ENCODE measurements around the gene BCL7B. TPM values are rescaled to one million over a fixed set of nuclear protein-coding genes. Genes with fewer than 3 reads are reported as not detected.

BCL7B gene
- total and polyA plus RNA-seq, 8 donors, result 9.0 to 105 (median 65.2) TPM

- 0 to 1% (median 0%) methylated on average over 32 to 71 of the region's 71 CpGs for WGBS, 5 donors
- intact Hi-C loops (cut with DNase I; ENCODE audit: low total_unique reads), result no loop called here
- TF ChIP-seq EP300 (IDR thresholded peaks at IDR 0.05) (peak; percentile 40), POLR2AphosphoS5 (IDR thresholded peaks at IDR 0.05) (peak; percentile 41 to 63 (median 62)), POLR2A (IDR thresholded peaks at IDR 0.05) (no peak)
- TF ChIP-seq, protein P1, sequence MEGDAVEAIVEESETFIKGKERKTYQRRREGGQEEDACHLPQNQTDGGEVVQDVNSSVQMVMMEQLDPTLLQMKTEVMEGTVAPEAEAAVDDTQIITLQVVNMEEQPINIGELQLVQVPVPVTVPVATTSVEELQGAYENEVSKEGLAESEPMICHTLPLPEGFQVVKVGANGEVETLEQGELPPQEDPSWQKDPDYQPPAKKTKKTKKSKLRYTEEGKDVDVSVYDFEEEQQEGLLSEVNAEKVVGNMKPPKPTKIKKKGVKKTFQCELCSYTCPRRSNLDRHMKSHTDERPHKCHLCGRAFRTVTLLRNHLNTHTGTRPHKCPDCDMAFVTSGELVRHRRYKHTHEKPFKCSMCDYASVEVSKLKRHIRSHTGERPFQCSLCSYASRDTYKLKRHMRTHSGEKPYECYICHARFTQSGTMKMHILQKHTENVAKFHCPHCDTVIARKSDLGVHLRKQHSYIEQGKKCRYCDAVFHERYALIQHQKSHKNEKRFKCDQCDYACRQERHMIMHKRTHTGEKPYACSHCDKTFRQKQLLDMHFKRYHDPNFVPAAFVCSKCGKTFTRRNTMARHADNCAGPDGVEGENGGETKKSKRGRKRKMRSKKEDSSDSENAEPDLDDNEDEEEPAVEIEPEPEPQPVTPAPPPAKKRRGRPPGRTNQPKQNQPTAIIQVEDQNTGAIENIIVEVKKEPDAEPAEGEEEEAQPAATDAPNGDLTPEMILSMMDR (IDR thresholded peaks at IDR 0.05), result peak in 2 of 7 experiments; percentile 31 to 43
Observed at GRCh38 chr7:73522105-73522872, 35.2 kb downstream of the BCL7B start, which contains the start of gene BAZ1B. Gene BAZ1B (minus strand): TSS chr7:73522293. CDS start chr7:73521933, 360 bp downstream.

DNA sequence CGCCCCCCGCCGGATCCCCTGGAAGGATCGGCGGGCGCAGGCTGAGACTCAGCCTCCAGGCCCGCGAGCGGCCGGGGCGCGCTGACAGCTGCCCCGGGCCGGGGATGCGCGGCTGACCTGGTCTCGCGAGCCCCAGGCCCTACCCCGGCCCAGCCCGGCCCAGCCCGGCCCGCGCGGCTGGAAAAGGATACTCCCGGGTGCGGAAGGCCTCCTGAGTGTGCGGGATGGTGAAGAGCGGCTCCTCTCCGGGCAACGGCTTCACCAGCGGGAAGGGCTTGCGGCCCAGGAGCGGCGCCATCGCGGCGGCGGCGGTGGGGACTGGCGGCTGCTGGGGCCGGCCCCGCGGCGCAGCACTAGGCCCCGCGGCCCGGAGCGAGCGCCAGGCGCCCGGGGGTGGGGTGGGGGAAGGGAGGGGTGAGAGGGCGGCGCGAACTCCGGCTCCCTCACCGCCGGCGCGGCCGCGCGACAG, 35.8 kb downstream of the BCL7B start:
- Histone ChIP-seq H3K27ac (peak overlapping the region; percentile 89 to 98 (median 93)), H3K4me1 (peaks cover 30 to 70% (median 42%) of the 10 kb centered on the region in 4 donors), H3K4me3 (peak overlapping the region; percentile 89 to 98 (median 95)), H3K27me3 (no peaks in the 10 kb centered on the region), H3K9me3 (no peaks in the 10 kb centered on the region), H3K36me3 (peaks cover 3 to 12% (median 7%) of the 10 kb centered on the region in 4 donors)
- DNase-seq, result peak in 1 of 2 donors; percentile 61
- 0 to 2% (median 0%) methylated on average over 6 to 62 of the region's 62 CpGs for WGBS, 5 donors
- intact Hi-C loops (cut with DNase I; ENCODE audit: low total_unique reads), result no loop called here
- TF ChIP-seq, protein P1 (IDR thresholded peaks at IDR 0.05), result no peak
- TF ChIP-seq POLR2AphosphoS5 (IDR thresholded peaks at IDR 0.05) (no peak), EP300 (IDR thresholded peaks at IDR 0.05) (no peak), POLR2A (IDR thresholded peaks at IDR 0.05) (no peak)

More at GRCh38 chr7:73522105-73522872, 35.2 kb downstream of the BCL7B start, which contains the start of gene BAZ1B:
- H3K36me3 ChIP-seq, result peaks cover 0 to 6% (median 1%) of the 10 kb centered on the region in 4 donors
- no peaks in the 10 kb centered on the region for H3K9me3 ChIP-seq
- H3K4me3 ChIP-seq, result peak within 1 kb of the TSS; percentile 89 to 98 (median 95)
- peak; percentile 97 to 99 for DNase-seq
- peaks cover 30 to 64% (median 39%) of the 10 kb centered on the region in 4 donors for H3K4me1 ChIP-seq
- no peaks in the 10 kb centered on the region for H3K27me3 ChIP-seq
- H3K27ac ChIP-seq, result peak within 1 kb of the TSS; percentile 89 to 98 (median 93)

DNA sequence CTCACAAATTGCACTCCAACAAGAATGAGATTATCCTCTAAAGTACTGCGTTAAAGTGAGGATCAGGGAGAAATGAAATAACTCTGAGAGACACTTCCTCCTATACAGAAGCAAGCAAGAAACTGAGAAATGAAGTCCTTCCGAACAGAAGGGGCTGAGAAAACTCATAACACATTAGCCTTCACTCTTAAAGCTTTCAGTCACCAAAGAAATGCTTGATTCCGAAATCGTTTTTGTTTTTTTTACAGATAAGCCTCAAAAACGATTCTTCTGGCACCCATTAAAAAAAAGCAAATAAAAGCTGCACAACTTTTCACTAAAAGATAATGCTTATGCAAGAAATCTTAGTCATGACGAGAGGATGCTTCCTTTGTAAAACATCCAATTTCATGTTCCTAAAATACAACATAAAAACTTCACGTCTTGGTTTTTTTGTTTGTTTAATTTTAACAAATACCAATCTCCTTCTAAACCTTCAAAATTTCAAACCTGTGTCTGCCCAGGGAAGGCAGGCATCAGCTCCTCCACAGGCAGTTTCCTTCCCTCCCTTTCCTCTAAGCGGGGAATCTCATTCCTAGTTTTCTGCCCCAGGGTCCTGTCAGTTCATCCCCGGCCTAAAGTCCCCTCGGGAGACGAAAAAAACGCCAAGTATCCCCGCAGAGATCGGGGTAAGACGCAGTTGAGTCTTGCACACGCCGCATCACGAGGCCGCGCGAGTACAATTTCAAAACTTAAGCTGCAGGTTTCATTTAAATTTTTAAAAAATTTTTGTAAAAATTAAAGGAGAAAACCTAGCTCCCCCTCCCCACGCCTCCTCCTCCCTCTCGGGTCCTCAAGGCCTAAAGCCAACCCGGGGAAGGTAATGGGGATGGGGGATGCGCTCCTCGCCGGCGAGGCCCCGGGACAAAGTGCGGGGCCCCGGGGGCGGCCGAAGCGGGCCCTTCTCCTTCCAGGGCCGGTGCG, 36.5 kb downstream of the BCL7B start:
- peaks cover 3 to 19% (median 15%) of the 10 kb centered on the region in 4 donors for H3K36me3 ChIP-seq
- H3K27ac ChIP-seq, result peak overlapping the region; percentile 89 to 98 (median 93)
- intact Hi-C loops (cut with DNase I; ENCODE audit: low total_unique reads), result no loop called here
- DNase-seq, result peak in 1 of 2 donors; percentile 40
- H3K4me3 ChIP-seq, result peak overlapping the region; percentile 89 to 98 (median 95)
- 0 to 2% (median 1%) methylated on average over 34 to 36 of the region's 36 CpGs for WGBS, 5 donors
- H3K4me1 ChIP-seq, result peaks cover 30 to 63% (median 43%) of the 10 kb centered on the region in 4 donors
- TF ChIP-seq, protein P1 (IDR thresholded peaks at IDR 0.05), result no peak
- TF ChIP-seq EP300 (IDR thresholded peaks at IDR 0.05) (no peak), POLR2A (IDR thresholded peaks at IDR 0.05) (no peak), POLR2AphosphoS5 (IDR thresholded peaks at IDR 0.05) (no peak)
- H3K27me3 ChIP-seq, result no peaks in the 10 kb centered on the region
- no peaks in the 10 kb centered on the region for H3K9me3 ChIP-seq
